OCI-LY1 (cell line): ENCODE measurements around the gene CDK5RAP2.

Experiments
- H2AFZ ChIP-seq: fragments of 200-600 bp; sonication (generic), shearing (Covaris generic); 2 replicates; pipeline ENCODE4 v1.6.0; 2014; ENCODE audit warnings: antibody characterized with exemption, mild to moderate bottlenecking, low read length
- H3F3A ChIP-seq: fragments of 200-600 bp; sonication (generic), shearing (Covaris generic); 2 replicates; pipeline ENCODE4 v1.6.0; 2014; ENCODE audit warnings: mild to moderate bottlenecking, antibody characterized with exemption, low read length, moderate library complexity; ENCODE audit not compliant: insufficient read depth
- H3K27ac ChIP-seq: fragments of 200-600 bp; sonication (generic); 2 replicates; pipeline ENCODE4 v1.5.1; 2014; ENCODE audit warnings: low read length, mixed run types, mild to moderate bottlenecking, low read depth; ENCODE audit not compliant: poor library complexity, severe bottlenecking
- H3K27me3 ChIP-seq: fragments of 200-600 bp; sonication (generic); 2 replicates; pipeline ENCODE4 v1.6.0; 2014; ENCODE audit warnings: antibody characterized with exemption, mild to moderate bottlenecking, low read length, moderate library complexity; ENCODE audit not compliant: insufficient read depth
- H3K36me3 ChIP-seq: fragments of 200-600 bp; sonication (generic); 2 replicates; pipeline ENCODE4 v1.6.1; 2014; ENCODE audit warnings: mild to moderate bottlenecking, antibody characterized with exemption, low read length, moderate library complexity, mixed read lengths; ENCODE audit not compliant: insufficient read depth
- H3K4me1 ChIP-seq: fragments of 200-600 bp; sonication (generic); 2 replicates; pipeline ENCODE4 v1.5.1; 2014; ENCODE audit warnings: mild to moderate bottlenecking, low read length, moderate library complexity; ENCODE audit not compliant: insufficient read depth, severe bottlenecking
- H3K4me2 ChIP-seq: fragments of 200-600 bp; sonication (generic), shearing (Covaris generic); 2 replicates; pipeline ENCODE4 v1.6.1; 2014; ENCODE audit warnings: low read length
- H3K4me3 ChIP-seq: fragments of 200-600 bp; sonication (generic); 2 replicates; pipeline ENCODE4 v1.5.1; 2014; ENCODE audit warnings: low read length, low read depth, mild to moderate bottlenecking, mixed read lengths; ENCODE audit not compliant: poor library complexity, severe bottlenecking
- H3K79me2 ChIP-seq: fragments of 200-600 bp; shearing (Covaris generic); 2 replicates; pipeline ENCODE4 v1.6.1; 2016; ENCODE audit warnings: mixed run types, low read length, mixed read lengths; ENCODE audit not compliant: insufficient read depth
- H3K9ac ChIP-seq: fragments of 200-600 bp; sonication (generic), shearing (Covaris generic); 2 replicates; pipeline ENCODE4 v1.6.1; 2014; ENCODE audit warnings: mild to moderate bottlenecking, low read length, mixed read lengths
- H3K9me2 ChIP-seq: fragments of 200-600 bp; sonication (generic), shearing (Covaris generic); 2 replicates; pipeline ENCODE4 v1.6.1; 2014; ENCODE audit warnings: low read depth, mild to moderate bottlenecking, low read length, mixed read lengths
- H3K9me3 ChIP-seq: fragments of 200-600 bp; shearing (Covaris generic); 2 replicates; pipeline ENCODE4 v1.6.1; 2014; ENCODE audit warnings: low read length, mixed read lengths
- H4K20me1 ChIP-seq: fragments of 200-600 bp; sonication (generic), shearing (Covaris generic); 2 replicates; pipeline ENCODE4 v1.6.0; 2016; ENCODE audit warnings: mild to moderate bottlenecking, low read length; ENCODE audit not compliant: insufficient read depth
- EZH2 ChIP-seq: fragments of 200-600 bp; sonication (generic), shearing (Covaris generic); IDR thresholded peaks from 2 replicates; pipeline ENCODE4 v1.8.0; 2017; ENCODE audit warnings: borderline replicate concordance, mixed run types, mild to moderate bottlenecking, antibody characterized with exemption, low read length, moderate library complexity, mixed read lengths
- TF ChIP-seq, protein P1 (sequence below): fragments of 200-600 bp; sonication (generic), shearing (Covaris generic); IDR thresholded peaks from 2 replicates; pipeline ENCODE4 v1.5.1; 2017; ENCODE audit warnings: mild to moderate bottlenecking, antibody characterized with exemption, low read length, moderate library complexity, mixed read lengths

The CDK5RAP2 gene

DNA sequence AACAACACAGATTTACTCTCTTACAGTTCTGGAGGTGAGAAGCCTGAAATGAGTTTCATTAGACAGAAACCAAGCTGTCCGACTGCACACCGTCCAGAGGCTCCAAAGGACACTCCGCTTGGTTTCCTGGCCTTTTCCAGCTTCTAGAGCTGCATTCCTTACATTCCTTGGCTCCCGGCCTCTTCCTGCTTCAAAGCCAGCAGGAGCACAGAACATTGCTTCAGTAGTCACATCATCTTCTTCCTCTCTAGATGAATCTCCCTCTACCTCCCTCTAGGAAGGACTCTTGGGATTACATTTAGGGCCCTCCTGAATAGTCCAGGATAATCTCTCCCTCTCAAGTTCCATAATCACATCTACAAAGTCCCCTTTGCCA is 213.3 kb downstream of the CDK5RAP2 start:
- no peaks in the 10 kb centered on the region for H3K9me3 ChIP-seq
- no peak overlapping the region for H3K4me2 ChIP-seq
- H3K27me3 ChIP-seq = no peaks in the 10 kb centered on the region; the same call in 1 of the 2 replicates
- no peaks in the 10 kb centered on the region for H3K9me2 ChIP-seq
- no peaks in the 10 kb centered on the region for H3F3A ChIP-seq
- H3K36me3 ChIP-seq = no peaks in the 10 kb centered on the region
- no peak for TF ChIP-seq EZH2
- TF ChIP-seq, protein P1, sequence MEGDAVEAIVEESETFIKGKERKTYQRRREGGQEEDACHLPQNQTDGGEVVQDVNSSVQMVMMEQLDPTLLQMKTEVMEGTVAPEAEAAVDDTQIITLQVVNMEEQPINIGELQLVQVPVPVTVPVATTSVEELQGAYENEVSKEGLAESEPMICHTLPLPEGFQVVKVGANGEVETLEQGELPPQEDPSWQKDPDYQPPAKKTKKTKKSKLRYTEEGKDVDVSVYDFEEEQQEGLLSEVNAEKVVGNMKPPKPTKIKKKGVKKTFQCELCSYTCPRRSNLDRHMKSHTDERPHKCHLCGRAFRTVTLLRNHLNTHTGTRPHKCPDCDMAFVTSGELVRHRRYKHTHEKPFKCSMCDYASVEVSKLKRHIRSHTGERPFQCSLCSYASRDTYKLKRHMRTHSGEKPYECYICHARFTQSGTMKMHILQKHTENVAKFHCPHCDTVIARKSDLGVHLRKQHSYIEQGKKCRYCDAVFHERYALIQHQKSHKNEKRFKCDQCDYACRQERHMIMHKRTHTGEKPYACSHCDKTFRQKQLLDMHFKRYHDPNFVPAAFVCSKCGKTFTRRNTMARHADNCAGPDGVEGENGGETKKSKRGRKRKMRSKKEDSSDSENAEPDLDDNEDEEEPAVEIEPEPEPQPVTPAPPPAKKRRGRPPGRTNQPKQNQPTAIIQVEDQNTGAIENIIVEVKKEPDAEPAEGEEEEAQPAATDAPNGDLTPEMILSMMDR = no peak
- no peak overlapping the region for H3K27ac ChIP-seq
- no peaks in the 10 kb centered on the region for H3K79me2 ChIP-seq
- H2AFZ ChIP-seq = no peak overlapping the region
- no peak overlapping the region for H3K9ac ChIP-seq
- H4K20me1 ChIP-seq = no peaks in the 10 kb centered on the region
- no peaks in the 10 kb centered on the region for H3K4me1 ChIP-seq
- no peak overlapping the region for H3K4me3 ChIP-seq

DNA sequence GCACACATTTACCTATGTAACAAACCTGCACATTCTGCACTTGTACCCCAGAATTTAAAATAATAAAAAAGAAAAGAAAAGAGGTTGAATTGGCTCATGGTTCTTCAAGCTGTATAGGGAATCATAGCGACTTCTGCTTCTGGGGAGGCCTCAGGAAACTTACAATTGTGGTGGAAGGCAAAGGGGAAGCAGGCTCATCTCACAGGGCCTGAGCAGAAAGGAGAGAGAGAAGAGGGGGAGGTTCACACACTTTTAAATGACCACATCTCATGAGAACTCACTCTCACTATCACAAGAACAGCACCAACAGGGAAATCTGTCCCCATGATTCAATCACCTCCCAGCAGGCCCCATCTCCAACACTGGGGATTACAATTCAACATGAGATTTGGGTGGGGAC is 214.6 kb downstream of the CDK5RAP2 start:
- H3K79me2 ChIP-seq = no peaks in the 10 kb centered on the region
- H4K20me1 ChIP-seq = no peaks in the 10 kb centered on the region
- no peak overlapping the region for H3K4me2 ChIP-seq
- H3K9me2 ChIP-seq = no peaks in the 10 kb centered on the region
- no peak overlapping the region for H3K9ac ChIP-seq
- H3K27ac ChIP-seq = no peak overlapping the region
- TF ChIP-seq EZH2 = no peak
- TF ChIP-seq, protein P1 = no peak
- no peak overlapping the region for H2AFZ ChIP-seq
- no peaks in the 10 kb centered on the region for H3K27me3 ChIP-seq
- H3K36me3 ChIP-seq = no peaks in the 10 kb centered on the region
- no peaks in the 10 kb centered on the region for H3K4me1 ChIP-seq
- no peak overlapping the region for H3K4me3 ChIP-seq
- H3F3A ChIP-seq = no peaks in the 10 kb centered on the region
- no peaks in the 10 kb centered on the region for H3K9me3 ChIP-seq

DNA sequence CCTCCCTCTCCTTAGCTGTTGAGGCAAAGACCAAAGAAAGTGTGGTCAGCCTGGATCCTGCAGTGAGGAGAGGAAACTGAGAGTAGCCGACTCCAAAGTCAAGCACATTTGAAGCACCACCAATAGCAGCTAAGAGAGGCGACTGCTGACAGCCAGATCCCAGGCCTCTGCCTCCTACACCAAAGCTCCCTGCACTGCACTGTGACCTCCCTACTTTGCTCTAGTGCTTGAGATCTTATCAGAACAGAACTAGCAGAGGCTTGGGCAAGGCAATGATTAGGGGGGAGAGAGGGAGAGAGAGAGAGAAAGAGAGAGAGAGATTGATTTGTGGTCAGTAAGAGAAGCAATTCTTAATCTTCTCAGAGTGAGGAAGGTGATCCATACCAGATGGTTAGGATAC is 216.3 kb downstream of the CDK5RAP2 start:
- no peaks in the 10 kb centered on the region for H3K9me2 ChIP-seq
- H3K9me3 ChIP-seq = no peaks in the 10 kb centered on the region
- H3F3A ChIP-seq = no peaks in the 10 kb centered on the region
- TF ChIP-seq, protein P1 = no peak
- TF ChIP-seq EZH2 = no peak
- no peaks in the 10 kb centered on the region for H3K36me3 ChIP-seq
- H3K9ac ChIP-seq = no peak overlapping the region
- H4K20me1 ChIP-seq = no peaks in the 10 kb centered on the region
- H3K4me1 ChIP-seq = no peaks in the 10 kb centered on the region
- no peaks in the 10 kb centered on the region for H3K79me2 ChIP-seq
- no peak overlapping the region for H3K4me3 ChIP-seq
- no peak overlapping the region for H2AFZ ChIP-seq
- no peak overlapping the region for H3K27ac ChIP-seq
- no peaks in the 10 kb centered on the region for H3K27me3 ChIP-seq
- H3K4me2 ChIP-seq = no peak overlapping the region
